SJCRH30 (cell line): ENCODE data around the gene EIPR1. TPM values are rescaled to one million over a fixed set of nuclear protein-coding genes. Genes with fewer than 3 reads are reported as not detected.
A peak's percentile ranks its signal among the peaks of the same experiment; 100 is the strongest.
"Not testable (repeated sequence)": the region's sequence is repeated elsewhere in the genome, so short reads cannot be mapped to it uniquely, and the experiment has no call there.

ENCODE experiments used
- DNase-seq, 2 experiments: peaks; one replicate each; pipeline ENCODE4 v3.0.0-alpha.2; 2015 to 2020
- H3K27ac ChIP-seq: fragments of 250-450 bp; sonication (Bioruptor Pico); 2 replicates; pipeline ENCODE4 v1.5.1; 2020; ENCODE audit warnings: mild to moderate bottlenecking, moderate library complexity
- H3K27me3 ChIP-seq: fragments of 250-450 bp; sonication (Bioruptor Pico); 2 replicates; pipeline ENCODE4 v1.5.1; 2020; ENCODE audit warnings: mild to moderate bottlenecking, moderate library complexity
- H3K36me3 ChIP-seq: fragments of 250-450 bp; sonication (Bioruptor Pico); 2 replicates; pipeline ENCODE4 v1.5.1; 2020; ENCODE audit warnings: mild to moderate bottlenecking, moderate library complexity
- H3K4me1 ChIP-seq: fragments of 250-450 bp; sonication (Bioruptor Pico); 2 replicates; pipeline ENCODE4 v1.5.1; 2020; ENCODE audit warnings: mild to moderate bottlenecking, moderate library complexity
- H3K4me3 ChIP-seq: fragments of 250-450 bp; sonication (Bioruptor Pico); 2 replicates; pipeline ENCODE4 v1.5.1; 2020; ENCODE audit warnings: mild to moderate bottlenecking, moderate library complexity
- H3K9me3 ChIP-seq: fragments of 250-450 bp; sonication (Bioruptor Pico); replicated peaks from 2 replicates; pipeline ENCODE4 v1.5.1; 2020; ENCODE audit warnings: mild to moderate bottlenecking, moderate library complexity
- total RNA-seq: library from RNA; depleted of rRNA; stranded (reverse); fragments of >200 nt; shearing (Covaris generic); gene quantifications from 2 replicates; pipeline ENCODE4 v1.2.3, GENCODE V29; 2014

The EIPR1 gene
- total RNA-seq, 1 experiment from 2014 or later: 29.0 TPM

DNA sequence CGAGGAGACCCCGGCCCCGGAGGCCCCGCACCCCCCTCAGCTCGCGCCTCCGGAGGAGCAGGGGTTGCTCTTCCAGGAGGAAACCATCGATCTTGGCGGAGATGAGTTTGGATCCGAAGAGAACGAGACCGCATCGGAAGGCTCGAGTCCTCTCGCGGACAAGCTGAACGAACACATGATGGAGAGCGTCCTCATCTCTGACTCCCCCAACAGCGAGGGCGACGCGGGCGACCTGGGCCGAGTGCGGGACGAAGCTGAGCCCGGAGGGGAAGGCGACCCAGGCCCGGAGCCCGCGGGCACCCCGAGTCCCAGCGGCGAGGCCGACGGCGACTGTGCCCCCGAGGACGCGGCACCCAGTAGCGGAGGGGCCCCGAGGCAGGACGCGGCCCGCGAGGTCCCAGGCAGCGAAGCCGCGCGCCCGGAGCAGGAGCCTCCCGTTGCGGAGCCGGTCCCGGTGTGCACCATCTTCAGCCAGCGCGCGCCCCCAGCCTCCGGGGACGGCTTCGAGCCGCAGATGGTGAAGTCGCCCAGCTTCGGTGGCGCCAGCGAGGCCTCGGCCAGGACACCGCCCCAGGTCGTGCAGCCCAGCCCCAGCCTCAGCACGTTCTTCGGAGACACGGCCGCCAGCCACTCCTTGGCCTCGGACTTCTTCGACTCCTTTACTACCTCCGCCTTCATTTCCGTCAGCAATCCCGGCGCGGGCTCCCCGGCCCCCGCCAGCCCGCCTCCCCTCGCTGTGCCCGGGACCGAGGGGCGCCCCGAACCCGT, 10.2 kb upstream of the EIPR1 start:
- Histone ChIP-seq H3K4me3 (no peak overlapping the region), H3K36me3 (peaks cover 57% of the 10 kb centered on the region), H3K27ac (no peak overlapping the region), H3K4me1 (no peaks in the 10 kb centered on the region), H3K27me3 (no peaks in the 10 kb centered on the region), H3K9me3 (no peaks in the 10 kb centered on the region; the same call in 1 of the 2 replicates)
- DNase-seq: no peak

DNA sequence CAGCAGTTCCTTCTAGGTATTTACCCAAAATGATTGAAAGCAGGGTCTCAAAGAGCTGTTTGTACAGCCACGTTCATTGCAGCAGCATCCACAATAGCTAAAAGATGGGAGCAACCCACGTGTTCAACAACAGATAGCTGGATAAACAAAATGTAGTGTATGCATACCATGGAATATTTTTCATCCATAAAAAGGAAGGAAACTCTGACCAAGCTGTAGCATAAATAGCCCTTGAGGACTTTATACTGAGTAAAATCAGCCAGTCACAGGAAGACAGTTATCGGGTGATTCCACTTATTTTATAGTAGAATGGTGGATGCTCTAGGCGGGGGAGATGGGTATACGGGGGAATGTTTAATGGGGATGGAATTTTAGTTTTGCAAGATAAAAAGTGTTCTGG, 9.4 kb upstream of the EIPR1 start:
- no peak overlapping the region for H3K27ac ChIP-seq

DNA sequence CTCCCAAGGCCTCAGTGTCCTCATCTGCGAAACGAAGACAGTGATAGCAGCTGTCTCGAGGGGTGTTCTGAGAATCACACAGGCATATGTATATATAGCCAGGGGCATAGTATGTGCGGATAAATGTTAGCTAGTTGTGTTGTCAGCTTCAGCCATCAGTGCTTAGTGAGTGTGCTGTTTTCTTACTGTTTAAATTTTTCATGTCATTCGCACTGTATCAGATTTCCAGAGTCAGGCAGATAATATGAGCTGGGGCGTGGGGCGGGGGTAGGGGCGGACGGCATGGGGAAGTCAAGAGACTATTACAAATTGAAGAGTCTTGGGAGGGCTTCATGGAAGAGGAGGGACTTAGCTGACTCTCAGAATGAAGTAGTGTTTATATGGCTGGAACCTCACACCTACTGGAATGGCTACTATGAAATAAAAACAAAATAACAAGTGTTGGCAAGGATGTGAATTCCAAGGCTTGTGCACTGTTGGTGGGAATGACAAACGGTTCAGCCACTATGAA, 8.9 kb upstream of the EIPR1 start:
- Histone ChIP-seq H3K9me3 (no peaks in the 10 kb centered on the region; the same call in 1 of the 2 replicates), H3K36me3 (peaks cover 56% of the 10 kb centered on the region), H3K27ac (no peak overlapping the region), H3K27me3 (no peaks in the 10 kb centered on the region), H3K4me1 (no peaks in the 10 kb centered on the region), H3K4me3 (no peak overlapping the region)
- DNase-seq: no peak

More for the DNA sequence above, 9.4 kb upstream of the EIPR1 start:
- Histone ChIP-seq H3K9me3 (no peaks in the 10 kb centered on the region; the same call in 1 of the 2 replicates), H3K4me1 (no peaks in the 10 kb centered on the region), H3K27me3 (no peaks in the 10 kb centered on the region), H3K36me3 (peaks cover 59% of the 10 kb centered on the region), H3K4me3 (no peak overlapping the region)
- DNase-seq: no peak

DNA sequence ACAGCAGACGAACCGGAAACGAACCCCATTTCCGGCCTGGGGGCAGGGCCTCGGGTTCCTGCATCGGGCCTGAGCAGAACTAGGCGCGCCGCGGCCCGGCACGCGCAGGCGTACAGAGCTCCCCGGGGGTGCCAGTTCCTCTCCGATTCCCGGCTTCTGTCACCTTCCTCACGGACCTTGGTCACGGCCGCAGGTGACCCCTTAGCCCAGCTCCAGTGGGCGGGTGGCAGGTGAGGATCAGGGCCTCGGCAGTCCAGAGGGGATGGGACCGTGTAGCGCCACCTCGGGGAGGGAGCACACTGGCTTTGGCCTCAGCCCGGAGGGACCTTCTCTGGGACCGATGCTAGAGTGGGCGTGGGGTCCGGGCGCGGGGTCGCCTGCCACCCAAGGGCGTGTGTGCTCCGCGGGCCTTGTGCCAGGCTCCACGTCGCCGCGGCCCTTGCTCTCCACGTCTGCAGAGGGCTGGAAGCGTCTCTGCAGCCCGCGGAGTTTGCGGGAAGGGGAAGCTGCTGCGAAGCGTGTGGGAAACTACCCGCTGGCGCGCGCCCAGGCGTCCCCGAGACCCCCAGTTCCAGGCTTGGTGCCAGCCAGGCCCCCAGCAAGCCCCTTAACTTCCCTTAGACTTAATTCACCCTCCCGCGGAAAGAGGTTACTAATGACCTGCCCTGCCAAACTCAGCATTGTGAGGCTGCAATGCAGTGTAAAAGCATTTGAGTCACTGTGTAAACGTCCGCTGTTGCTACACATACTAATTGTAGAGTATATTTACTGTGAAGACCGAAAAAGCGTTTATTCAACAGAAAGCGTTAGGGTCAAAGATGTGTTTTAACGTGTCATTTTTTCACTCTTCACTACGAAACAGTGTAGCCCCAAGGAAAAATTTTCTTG, 2.3 kb upstream of the EIPR1 start, which contains the start of gene TRAPPC12:
Gene TRAPPC12 (plus strand): TSS at position 48 of the 888 bp plus-strand sequence. CDS start 7,930 bp downstream, outside the sequence.
- H3K27ac ChIP-seq: peak within 1 kb of the TSS; percentile 56
- H3K4me1 ChIP-seq: 0 out of 2 replicates have a peak, but pooled peaks cover 3% of the 10 kb centered on the region
- peak within 1 kb of the TSS; percentile 81 for H3K4me3 ChIP-seq
- H3K9me3 ChIP-seq: no peaks in the 10 kb centered on the region
- no peaks in the 10 kb centered on the region for H3K27me3 ChIP-seq
- peak; percentile 91 to 94 for DNase-seq
- H3K36me3 ChIP-seq: peaks cover 18% of the 10 kb centered on the region; the same call in 1 of the 2 replicates

DNA sequence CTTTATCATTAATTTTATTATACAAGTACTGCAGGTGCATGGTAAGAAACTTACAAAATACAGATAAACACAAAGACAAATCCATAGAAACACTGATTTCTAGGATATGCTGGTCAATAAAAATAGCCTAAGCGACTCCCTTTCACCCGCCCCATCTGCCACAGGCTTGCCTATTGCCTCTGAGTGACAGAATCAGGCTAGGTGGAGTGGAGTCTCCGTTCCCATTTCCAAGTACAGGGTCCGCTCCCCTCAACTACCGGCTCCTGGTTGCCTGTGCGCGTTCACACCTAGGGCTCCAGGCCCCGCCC, 1.7 kb upstream of the EIPR1 start:
- Histone ChIP-seq H3K9me3 (no peaks in the 10 kb centered on the region), H3K27me3 (no peaks in the 10 kb centered on the region), H3K36me3 (peaks cover 16% of the 10 kb centered on the region; the same call in 1 of the 2 replicates), H3K4me3 (peak overlapping the region; percentile 81), H3K4me1 (0 out of 2 replicates have a peak, but pooled peaks cover 3% of the 10 kb centered on the region), H3K27ac (peak overlapping the region; percentile 56)
- no peak for DNase-seq

DNA sequence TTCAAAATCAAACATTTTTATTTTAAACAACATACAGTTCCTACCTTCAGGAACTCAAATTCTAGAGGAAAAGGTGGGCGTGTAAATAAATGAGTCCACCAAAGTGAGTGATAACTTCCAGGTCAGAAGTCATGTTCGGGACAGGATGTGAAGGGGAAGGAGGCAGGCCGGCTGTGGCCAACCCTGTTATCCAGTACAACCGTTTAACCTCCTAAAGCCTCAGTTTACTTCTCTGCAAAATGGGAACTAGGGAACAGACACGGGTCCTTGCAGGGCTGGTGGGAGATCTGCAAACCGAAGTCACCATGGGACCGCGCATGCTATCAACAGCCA, 373 bp downstream of the EIPR1 start:
- peak; percentile 45 to 62 for DNase-seq
- H3K36me3 ChIP-seq: 0 out of 2 replicates have a peak, but pooled peaks cover 8% of the 10 kb centered on the region
- 0 out of 2 replicates have a peak, but pooled peaks cover 3% of the 10 kb centered on the region for H3K4me1 ChIP-seq
- H3K4me3 ChIP-seq: peak overlapping the region; percentile 88
- no peaks in the 10 kb centered on the region for H3K27me3 ChIP-seq
- H3K9me3 ChIP-seq: no peaks in the 10 kb centered on the region
- H3K27ac ChIP-seq: peak overlapping the region; percentile 53

DNA sequence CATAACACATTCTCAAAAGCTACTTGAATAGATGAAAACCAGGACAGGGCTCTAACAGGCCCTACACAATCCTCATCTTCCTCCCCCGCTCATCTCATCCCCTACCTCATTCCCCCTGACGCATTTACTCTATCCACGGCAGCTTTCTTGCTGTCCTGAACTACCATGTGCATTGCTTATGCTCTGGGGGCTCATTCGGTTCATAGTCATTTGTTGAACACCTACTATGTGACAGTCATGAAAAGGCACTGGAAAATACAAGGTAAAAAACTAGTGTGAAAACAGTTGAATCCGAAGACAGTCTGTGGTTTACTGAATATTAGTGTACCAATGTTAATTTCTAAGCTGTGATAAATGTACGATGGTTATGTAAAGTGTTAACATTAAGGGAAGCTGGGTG, 797 bp downstream of the EIPR1 start:
- Histone ChIP-seq H3K36me3 (0 out of 2 replicates have a peak, but pooled peaks cover 7% of the 10 kb centered on the region), H3K27ac (peak overlapping the region; percentile 53; the same call in 1 of the 2 replicates), H3K4me1 (0 out of 2 replicates have a peak, but pooled peaks cover 3% of the 10 kb centered on the region), H3K27me3 (no peaks in the 10 kb centered on the region), H3K4me3 (peak overlapping the region; percentile 88), H3K9me3 (no peaks in the 10 kb centered on the region)
- no peak for DNase-seq

DNA sequence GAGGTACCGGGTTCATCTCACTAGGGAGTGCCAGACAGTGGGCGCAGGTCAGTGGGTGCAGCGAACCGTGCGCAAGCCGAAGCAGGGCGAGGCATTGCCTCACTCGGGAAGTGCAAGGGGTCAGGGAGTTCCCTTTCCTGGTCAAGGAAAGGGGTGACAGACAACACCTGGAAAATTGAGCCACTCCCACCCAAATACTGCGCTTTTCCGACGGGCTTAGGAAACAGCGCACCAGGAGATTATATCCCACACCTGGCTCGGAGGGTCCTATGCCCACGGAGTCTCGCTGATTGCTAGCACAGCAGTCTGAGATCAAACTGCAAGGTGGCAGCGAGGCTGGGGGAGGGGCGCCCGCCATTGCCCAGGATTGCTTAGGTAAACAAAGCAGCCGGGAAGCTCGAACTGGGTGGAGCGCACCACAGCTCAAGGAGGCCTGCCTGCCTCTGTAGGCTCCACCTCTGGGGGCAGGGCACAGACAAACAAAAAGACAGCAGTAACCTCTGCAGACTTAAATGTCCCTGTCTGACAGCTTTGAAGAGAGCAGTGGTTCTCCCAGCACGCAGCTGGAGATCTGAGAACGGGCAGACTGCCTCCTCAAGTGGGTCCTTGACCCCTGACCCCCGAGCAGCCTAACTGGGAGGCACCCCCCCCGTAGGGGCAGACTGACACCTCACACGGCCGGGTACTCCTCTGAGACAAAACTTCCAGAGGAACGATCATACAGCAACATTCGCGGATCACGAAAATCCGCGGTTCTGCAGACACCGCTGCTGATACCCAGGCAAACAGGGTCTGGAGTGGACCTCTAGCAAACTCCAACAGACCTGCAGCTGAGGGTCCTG, 8.1 kb downstream of the EIPR1 start:
- not testable (repeated sequence) for H3K36me3 ChIP-seq, H3K27ac ChIP-seq, H3K4me3 ChIP-seq, H3K27me3 ChIP-seq, H3K9me3 ChIP-seq, H3K4me1 ChIP-seq, DNase-seq

DNA sequence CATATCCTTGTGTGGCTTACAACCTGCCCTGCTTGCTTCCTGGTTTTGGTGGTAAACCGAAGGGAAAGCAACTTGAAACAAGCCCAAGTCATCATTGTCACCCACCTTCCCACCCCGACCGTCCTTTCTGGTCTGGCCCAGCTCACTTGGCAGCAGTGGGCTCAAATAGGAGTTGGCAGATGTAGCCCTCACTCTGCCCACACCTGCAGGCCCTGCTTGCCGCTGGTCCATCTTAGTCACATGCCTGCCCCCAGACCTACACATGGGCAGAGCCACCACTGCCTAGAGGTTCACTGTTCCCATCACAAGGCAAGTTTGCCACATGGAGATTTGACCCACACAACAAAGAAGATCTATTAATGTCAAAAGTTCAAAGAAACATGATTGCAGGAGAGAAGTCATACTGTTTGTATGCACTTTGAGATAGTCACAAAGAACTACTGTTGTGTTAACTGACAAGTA, 9.3 kb downstream of the EIPR1 start:
- no peak for DNase-seq
- Histone ChIP-seq H3K36me3 (no peaks in the 10 kb centered on the region), H3K4me3 (no peak overlapping the region), H3K9me3 (0 out of 2 replicates have a peak, but pooled peaks cover 5% of the 10 kb centered on the region), H3K27ac (no peak overlapping the region), H3K27me3 (no peaks in the 10 kb centered on the region), H3K4me1 (no peaks in the 10 kb centered on the region)

DNA sequence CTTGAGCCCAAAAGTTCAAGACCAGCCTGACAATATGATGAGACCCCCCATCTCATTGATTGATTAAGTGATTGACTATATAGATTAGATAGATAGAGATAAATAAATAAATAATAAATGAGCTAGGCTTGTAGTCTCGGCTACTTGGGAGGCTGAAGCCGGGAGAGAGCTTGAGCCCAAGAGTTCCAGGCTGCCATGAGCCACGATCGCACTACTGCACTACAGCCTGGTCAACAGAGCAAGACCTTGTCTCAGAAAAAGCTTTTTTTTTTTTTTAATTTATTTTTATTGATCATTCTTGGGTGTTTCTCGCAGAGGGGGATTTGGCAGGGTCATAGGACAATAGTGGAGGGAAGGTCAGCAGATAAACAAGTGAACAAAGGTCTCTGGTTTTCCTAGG, 12.4 kb downstream of the EIPR1 start:
- no peak overlapping the region for H3K4me3 ChIP-seq
- no peaks in the 10 kb centered on the region for H3K4me1 ChIP-seq
- 0 out of 2 replicates have a peak, but pooled peaks cover 5% of the 10 kb centered on the region for H3K9me3 ChIP-seq
- no peaks in the 10 kb centered on the region for H3K27me3 ChIP-seq
- H3K27ac ChIP-seq: no peak overlapping the region
- DNase-seq: no peak
- H3K36me3 ChIP-seq: no peaks in the 10 kb centered on the region

DNA sequence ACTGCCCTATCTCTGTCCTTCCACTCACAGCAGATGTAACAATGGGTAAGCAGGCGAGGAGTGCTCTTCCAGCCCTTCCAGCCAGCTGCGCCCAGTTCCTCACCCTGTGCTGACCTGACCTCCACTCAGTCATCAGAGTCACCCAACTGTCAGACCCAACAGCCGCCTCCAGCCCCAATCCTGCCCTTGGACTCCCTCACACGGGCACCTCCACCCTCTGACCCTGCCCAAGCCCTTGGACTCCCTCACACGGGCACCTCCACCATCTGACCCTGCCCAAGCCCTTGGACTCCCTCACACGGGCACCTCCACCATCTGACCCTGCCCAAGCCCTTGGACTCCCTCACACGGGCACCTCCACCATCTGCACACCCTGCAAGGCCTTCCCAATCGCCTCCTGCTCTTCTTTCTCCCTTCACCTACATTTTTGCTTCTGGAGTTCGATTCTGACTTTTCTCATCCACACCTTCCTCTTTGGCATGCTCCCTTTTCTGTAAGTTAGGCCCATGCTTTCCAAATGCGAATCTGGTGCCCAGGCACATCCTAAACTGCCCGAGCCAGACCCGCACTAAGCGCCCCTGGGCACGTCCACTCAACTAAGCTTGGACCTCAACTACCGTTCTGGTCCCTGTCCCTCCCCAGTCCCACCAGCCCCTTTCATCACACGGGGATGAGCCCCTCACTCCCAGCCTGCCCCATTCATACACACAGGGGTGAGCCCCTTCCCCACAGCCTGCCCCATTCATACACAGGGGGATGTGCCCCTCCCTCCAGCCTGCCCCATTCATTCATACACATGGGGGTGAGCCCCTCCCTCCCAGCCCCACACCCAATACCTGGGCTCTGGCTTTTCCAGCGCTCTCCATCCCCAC, 15.9 kb downstream of the EIPR1 start:
- H3K36me3 ChIP-seq: no peaks in the 10 kb centered on the region
- no peak for DNase-seq
- H3K27ac ChIP-seq: no peak overlapping the region
- no peaks in the 10 kb centered on the region for H3K27me3 ChIP-seq
- no peak overlapping the region for H3K4me3 ChIP-seq
- H3K9me3 ChIP-seq: 0 out of 2 replicates have a peak, but pooled peaks cover 3% of the 10 kb centered on the region
- peaks cover 6% of the 10 kb centered on the region for H3K4me1 ChIP-seq

DNA sequence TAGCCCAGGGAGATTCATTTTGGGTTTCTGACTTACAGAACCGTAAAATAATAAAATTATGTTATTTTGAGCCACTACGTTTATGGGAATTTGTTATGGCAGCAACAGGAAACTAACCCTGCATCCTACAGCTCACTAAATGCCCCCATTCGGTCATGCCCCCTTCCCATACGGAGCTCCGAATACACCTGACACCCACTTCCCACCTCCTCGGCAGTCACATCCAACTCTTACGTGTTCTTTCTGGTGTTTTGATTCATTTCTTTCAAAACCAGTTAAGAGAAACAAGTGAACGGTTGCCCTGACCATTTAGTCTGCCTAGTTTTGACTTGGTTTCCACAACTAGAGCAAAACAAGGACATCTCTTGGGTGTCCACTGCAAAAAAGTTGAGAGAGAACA, 19.7 kb downstream of the EIPR1 start:
- no peaks in the 10 kb centered on the region for H3K9me3 ChIP-seq
- H3K4me3 ChIP-seq: no peak overlapping the region

DNA sequence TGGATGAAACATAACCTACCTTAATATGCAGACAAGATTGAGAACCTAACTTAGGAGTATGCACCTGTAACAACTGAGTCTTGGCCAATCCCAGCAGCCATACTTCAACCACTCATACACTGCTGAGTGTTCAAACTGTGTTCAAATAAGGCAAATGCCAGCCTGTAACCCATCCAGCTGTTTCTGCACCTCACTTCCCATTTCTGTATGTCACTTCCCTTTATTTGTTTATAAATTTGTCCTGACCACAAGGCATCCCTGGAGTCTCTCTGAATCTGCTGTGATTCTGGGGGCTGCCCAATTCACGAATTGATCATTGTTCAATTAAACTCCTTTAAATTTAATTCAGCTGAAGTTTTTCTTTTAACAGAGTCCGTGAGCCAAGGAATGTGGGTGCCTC, 20.2 kb downstream of the EIPR1 start:
- not testable (repeated sequence) for H3K27me3 ChIP-seq, H3K9me3 ChIP-seq, H3K4me3 ChIP-seq, H3K4me1 ChIP-seq, H3K36me3 ChIP-seq, H3K27ac ChIP-seq
- peak in 1 of 2 experiments; percentile 37 for DNase-seq

More for the DNA sequence above, 19.7 kb downstream of the EIPR1 start:
- H3K27me3 ChIP-seq: no peaks in the 10 kb centered on the region
- no peak for DNase-seq
- no peak overlapping the region for H3K27ac ChIP-seq
- peaks cover 3% of the 10 kb centered on the region; the same call in 1 of the 2 replicates for H3K36me3 ChIP-seq
- peaks cover 6% of the 10 kb centered on the region for H3K4me1 ChIP-seq
